Keratinocyte (primary cell): Measurements from ENCODE around the gene CHMP4B.

Source experiments
- CTCF ChIP-seq, 3 experiments: IDR thresholded peaks in 1 of 3; conservative IDR thresholded peaks in 1 of 3; optimal IDR thresholded peaks in 1 of 3; 2 replicates in 2 of 3; 3 replicates in 1 of 3; pipeline versions ENCODE3 to v1.5.1; 2011; ENCODE audit warnings: low read length in 3 of 3, mild to moderate bottlenecking in 3 of 3, moderate library complexity in 2 of 3, control low read depth in 1 of 3, inconsistent platforms in 1 of 3; ENCODE audit not compliant: insufficient read depth in 2 of 3; ENCODE audit errors: extremely low read depth in 1 of 3
- EZH2 ChIP-seq: IDR thresholded peaks from one replicate; pipeline ENCODE4 v1.6.1; 2012; ENCODE audit warnings: inconsistent platforms, mild to moderate bottlenecking, low read length, moderate library complexity

- TF ChIP-seq CTCF (optimal IDR thresholded peaks at IDR 0.05 in 1 of 3, IDR thresholded peaks at IDR 0.05 in 1 of 3, conservative IDR thresholded peaks at IDR 0.05 in 1 of 3; ENCODE audit: extremely low read depth in 1 of 3, insufficient read depth in 2 of 3, low read length in 3 of 3) (no peak), EZH2 (no peak)
Measured at GRCh38 chr20:33765099-33765498, 46.0 kb upstream of the CHMP4B start.
